ENCODE measurements around the gene HIPK4.

GRCh38 chr19:40355975-40356680 lies 33.9 kb downstream of the HIPK4 start:
- no peak for TF ChIP-seq CTCF (IDR thresholded peaks at IDR 0.05; ENCODE audit: insufficient read depth, low read depth, low read length)
- TF ChIP-seq EZH2 (IDR thresholded peaks at IDR 0.05; ENCODE audit: insufficient read depth, low read length), result no peak
